HK-2 (cell line): ENCODE data around the gene CACNG4.

ENCODE experiments used
- DNase-seq: peaks from one replicate; pipeline ENCODE4 v3.0.0-alpha.2; 2018; ENCODE audit not compliant: unreplicated experiment

The CACNG4 gene

DNA sequence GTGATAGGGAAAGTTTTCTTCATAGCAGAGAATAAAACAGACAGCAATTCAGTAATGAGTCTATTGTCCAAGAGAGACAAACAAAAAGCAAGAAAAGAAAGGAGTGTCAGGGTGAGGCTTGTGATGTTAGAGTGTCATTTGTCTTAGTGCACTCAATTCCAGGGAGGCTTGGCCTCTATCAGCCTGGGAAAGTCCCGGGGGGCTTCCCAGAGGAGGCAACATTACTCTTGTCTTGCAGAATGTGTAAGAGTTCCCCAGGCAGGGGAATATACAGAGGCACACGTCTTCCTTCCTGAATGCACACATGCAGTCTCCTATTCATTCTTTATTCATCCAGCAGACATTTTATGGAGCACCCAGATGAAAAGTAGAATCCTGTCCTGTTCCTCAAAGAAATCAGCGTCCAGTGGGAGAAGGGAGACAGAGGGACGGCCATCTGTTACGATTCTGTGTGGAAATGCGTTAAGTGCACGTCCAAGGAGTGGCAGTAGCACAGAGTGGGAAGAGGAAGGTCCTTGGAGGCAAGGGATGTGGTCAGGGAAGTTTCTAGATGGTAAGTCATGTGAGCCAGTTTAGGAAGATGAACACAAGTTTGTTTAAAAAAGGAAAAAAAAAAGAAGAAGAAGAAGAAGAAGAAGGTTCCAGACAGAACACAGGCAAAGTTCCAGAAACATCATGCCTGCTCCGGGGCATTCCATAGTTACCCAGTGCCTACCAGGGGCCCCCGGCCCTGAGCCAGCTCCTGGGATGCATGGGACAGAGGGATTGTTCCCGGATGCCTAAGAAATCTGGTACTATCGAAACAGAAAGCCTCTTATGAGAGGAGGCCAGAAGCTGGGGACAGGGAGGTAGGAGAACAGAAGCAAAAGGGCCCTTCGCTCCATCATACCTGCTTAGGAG lies 21.1 kb downstream of the CACNG4 start:
- DNase-seq = no peak

DNA sequence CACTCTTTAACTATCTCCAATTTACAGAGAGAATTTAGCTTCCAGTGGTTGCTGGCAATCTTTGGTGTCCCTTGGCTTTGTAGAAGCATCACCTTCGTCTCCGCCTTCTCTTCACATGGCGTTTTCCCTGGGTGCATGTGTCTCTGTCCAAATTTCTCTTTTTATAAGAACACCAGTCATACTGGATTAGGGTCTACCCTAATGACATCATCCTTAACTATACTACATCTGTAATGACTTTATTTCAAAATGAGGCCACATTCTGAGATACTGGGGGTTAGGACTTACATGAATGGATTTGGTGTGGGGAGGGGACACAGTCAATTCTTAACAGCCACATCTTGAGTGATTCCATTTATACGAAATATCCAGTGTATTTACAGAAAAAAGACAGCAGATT lies 22.2 kb downstream of the CACNG4 start:
- DNase-seq = no peak

DNA sequence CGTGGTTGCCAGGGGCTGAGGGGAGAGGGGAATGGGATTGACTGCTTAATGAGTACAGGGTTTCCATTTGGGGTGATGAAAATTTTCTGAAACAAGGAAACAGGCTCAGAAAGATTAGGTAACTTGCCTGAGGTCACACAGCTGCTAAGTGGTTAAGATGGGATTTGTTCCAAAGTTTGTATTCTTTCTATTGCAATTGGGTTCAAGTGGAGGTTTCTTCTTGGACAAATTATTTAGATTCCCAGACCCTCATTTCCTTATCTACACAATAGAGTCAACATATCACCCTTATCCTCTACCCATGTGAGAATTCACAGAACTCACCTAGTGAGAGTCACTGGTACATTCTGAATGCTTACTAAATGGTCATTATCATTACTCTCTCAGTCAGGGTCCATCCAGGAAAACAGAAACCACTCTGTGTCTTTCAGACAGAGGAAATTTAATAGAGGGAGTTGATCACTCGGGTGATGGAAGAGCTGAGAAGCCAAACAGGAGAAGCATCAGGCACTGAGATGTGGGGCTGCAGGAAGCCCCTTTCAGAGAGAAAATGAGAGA lies 22.6 kb downstream of the CACNG4 start:
- DNase-seq = no peak

DNA sequence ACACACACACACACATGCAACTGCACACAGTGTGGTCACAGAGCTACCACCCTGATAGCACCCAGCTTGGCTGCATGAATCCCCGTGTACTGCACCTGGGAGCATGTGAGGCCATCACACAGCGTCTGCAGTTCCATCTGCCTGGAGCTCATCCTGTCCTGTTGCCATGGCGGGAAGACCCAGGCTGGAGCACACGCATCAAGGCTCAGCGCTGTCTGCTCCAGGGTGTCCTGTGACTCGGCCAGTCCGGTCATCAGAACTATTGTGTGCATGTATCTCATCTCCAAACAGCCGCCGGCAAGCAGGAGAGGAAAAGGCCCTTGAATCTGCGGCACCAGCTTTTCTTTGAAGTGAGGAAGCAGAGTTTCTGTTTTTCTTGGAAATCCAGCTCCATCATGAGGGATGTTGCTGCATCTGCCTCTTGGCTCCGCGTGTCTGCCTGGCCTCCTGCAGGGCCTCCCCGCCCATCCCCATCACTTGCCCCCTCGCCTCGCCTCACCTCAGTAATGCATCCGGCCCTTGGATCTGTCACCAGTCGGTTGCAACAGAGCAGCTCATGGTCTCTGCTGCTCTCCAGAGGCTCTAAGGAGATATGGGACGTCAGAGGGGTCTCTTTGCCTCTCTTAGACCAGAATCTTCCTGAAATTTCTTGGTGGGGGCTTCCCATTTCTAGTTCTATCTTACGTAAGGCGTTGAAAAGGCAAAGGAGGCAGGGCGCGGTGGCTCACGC lies 23.7 kb downstream of the CACNG4 start:
- no peak for DNase-seq

DNA sequence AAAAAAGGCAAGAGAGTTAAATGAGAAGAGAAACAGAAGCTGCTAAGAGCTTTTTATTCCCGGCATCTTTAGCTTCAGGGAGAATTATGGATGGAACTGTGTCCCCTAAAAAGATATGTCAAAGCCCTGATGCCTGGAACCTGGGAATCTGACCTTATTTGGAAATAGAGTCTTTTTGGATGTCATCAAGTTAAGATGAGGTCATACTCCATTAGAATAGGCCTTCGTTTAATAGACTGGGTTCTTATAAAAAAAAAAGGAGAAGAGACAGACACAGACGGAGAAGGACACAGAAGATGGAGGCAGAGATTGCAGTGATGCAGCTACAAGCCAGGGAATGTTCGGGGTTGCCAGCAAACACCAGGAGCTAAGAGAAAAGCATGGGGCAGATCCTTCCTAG lies 24.6 kb downstream of the CACNG4 start:
- DNase-seq = no peak

DNA sequence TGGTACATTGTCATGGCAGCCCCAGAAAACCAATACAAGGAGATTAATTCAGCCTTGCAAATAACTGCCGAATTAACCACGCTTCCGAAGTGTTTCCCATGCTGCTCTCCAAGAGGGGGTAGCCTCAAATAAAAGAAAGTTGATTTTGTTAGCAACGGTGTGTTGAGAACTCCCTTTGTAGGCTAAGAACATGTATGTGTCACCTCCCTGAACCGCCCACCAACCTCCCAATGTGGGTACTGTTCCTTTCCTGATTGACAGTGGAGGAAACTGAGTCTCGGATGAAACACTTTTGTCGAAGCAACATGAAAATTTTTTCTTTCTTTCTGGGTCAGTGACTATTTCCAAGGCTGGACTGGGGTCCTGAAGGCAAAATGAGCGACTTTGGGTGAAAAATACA lies 25.1 kb downstream of the CACNG4 start:
- no peak for DNase-seq

DNA sequence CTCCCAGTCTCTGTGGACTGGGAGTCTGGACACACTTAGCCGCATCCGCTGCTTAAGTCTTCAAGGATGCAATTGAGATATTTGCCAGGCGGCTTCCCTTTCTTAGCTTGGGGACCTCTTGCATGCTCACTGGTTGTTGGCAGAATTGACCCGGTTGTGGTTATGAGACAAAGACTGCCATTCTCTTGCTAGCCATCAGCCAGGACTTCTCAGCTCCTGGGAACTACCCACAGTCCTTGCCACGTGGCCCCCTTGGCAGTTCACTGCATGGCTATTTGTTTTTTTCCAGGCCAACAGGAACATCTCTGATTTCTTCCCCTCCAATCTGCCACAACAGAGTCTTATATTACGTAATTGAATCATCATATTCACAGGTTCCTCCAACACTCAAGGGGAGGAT lies 25.5 kb downstream of the CACNG4 start:
- no peak for DNase-seq

DNA sequence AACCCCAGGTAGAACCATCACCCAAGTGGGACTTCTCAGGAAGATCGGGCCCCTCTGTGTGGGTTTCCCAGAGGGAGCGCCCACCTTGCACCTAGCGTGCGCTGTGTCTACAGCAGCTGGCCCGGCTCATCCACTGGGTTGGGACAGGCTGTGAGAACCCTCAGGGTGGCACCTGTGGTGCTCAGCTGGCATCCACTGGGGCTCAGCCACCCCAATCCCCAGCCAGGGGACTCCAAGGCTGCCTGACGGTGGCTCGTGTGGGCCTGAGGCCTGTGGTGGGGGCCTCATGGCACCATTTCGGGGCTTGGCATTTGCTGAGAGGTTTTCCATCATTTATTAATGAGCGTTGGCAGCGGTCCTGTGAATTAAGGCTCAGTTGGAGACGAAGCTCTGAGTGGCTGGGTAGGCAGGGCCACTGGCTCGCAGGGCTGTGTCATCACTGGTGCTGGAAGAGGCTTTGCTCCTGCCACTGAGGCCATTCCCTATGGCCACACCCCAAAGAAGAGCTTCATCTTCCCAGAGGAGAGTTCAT lies 28.5 kb downstream of the CACNG4 start:
- no peak for DNase-seq

DNA sequence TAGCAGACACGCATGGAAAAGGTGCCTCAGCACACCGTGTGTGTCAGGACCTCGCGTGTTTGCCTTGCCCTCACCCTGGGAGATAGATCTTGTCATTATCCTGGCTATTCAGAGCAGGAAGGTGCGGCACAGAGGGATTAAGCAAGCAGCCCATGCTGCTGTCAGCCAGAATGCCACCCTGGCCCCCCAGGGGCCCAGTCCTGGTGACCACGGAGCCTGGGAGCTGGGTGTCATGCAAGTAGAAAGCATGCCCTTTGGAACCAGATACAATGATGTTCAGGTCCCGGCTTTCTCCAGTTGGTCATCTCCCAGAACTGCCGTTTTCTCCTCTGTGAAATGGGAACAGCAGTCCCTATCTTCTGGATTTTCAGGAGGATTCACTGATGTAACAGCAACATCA lies 29.9 kb downstream of the CACNG4 start:
- no peak for DNase-seq

DNA sequence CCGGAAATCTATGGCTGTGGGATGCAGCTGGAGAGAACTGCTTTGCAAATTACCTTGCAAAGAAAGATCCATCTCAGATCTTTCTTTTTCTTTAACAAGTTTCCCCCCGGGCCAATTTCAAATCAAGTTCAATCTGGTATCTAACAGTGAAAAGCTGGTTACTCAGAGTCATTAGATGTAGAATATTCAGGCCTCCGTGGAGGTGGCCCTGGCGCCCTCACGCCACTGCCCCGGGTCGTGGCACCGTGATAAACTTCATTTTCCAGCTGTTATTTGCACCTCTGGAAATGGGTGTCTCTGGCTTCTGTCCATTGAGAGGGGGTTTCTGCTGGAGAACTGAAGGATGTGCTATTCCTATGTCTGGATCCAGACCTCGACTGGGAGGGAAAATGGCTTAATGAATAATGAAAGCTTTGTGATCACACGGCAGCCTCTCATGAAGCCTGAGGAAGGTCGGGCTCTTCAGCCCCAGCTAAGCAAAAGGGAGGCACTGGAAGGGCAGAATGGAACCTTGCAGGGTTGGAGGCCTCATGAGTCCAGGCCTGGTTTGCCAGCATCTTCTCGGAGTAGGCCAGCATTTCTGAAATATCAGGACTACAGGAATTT lies 30.5 kb downstream of the CACNG4 start:
- DNase-seq = no peak

DNA sequence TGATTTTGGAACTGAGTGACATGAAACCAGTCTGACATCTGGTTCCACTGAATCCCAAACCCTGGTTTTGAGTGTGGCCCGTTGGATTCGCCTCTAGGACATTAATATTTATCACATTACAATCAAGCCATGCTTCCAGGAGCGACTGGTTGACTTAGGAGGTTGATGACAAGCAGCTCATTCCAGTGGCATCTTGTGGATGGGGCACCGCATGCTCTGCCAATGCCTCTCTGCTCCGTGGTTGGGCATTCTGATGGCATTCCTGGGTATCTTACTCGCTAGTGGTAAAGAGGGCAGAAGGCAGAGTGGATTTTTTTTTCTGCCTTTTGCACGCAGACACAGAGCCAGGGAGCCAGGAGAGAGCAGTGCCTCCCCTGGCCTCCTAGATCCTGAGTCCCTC lies 31.4 kb downstream of the CACNG4 start:
- DNase-seq = no peak

DNA sequence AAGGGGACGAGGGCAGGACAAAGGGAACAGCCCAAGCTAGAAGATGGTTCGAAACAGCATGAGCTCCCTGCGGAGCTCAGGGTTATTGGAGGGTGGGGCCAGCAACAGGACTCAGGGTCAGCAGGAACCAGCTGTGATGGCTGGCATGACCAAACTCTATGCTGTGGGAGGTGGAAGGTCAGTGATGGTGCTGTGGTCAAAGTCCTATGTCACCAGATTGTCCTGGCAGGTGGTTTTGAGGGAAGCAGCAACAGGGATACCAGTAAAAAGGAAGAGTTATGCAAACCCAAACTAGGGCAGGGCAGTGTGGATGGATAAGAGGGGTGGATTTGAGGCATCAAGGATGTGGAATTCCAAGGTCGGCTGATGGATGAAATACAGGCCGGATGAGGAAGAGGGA lies 32.4 kb downstream of the CACNG4 start:
- no peak for DNase-seq

DNA sequence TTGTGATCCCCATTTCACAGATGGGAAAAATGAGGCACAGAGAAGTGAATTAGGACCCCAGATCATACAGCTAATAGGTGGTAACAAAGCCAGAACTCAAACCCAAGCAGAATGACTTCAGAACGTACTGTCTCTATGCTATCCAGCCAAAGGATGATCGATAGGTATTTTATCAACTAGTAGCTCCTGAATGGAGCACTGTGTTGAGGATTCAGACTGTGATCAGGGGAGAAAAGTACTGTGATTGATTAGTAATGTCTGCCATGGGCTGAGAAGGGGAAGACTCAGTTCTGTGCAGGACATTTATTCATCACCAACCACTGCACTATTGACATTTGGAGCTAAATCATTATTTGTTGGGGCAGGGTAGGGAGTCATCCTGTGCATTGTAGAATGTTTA lies 38.7 kb downstream of the CACNG4 start:
- DNase-seq = no peak

DNA sequence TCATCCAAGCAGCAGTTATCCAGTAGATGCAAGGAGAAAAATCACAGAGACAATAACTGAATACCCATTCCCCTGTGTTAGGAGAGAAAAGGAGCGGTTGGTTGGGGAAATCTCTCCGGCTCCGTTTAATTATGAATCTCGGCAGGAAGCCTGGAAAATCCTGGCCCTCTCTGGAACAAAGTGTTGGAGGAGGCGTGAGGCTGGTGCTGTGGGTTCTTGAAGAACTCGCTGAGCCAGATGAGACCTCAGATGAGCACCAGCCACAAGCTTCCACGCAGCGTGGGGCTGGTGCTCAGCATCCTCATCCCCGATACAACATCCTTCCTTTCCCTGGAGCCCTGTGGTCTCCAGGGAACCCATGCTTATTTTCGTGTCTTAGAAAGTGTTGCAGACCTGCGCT lies 39.7 kb downstream of the CACNG4 start:
- DNase-seq = no peak

DNA sequence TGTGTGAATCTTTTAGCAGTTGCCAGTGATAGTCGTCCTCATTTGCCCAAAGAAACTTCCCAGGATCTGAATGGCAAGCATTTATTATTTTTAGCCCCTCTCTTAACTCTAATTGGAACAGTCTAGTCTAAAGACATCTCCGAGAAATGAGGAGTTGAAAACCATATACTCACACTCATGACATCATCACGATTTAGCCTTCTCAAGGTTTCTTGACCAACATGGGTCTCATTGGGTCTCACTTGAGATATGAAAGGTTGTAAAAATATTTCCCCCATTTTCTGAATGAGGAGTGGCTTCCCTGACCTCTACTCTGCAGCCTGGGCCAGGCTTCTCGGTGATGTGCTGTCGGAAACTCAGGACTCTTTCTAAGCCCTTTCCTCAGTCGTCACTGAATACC lies 42.8 kb downstream of the CACNG4 start:
- DNase-seq = no peak

DNA sequence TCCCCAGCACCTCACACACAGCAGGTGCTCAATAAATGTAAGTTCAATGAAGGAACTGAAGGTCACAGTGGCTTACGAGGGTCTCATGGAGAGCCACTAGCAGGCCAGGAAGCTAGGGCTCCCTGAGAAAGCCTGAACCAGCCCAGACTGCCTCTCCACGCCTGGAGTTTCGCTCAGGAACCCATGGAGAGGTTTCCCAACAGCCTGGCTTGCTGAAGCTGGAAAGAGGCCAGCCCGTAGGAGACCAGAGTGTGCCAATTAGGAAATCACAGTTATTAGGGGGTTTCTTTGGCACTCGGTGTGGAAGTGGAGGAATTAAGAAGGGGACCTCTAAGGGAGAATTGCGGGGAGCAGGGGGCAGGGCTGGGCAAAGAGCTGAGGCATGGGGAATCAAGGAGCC lies 43.6 kb downstream of the CACNG4 start:
- no peak for DNase-seq

DNA sequence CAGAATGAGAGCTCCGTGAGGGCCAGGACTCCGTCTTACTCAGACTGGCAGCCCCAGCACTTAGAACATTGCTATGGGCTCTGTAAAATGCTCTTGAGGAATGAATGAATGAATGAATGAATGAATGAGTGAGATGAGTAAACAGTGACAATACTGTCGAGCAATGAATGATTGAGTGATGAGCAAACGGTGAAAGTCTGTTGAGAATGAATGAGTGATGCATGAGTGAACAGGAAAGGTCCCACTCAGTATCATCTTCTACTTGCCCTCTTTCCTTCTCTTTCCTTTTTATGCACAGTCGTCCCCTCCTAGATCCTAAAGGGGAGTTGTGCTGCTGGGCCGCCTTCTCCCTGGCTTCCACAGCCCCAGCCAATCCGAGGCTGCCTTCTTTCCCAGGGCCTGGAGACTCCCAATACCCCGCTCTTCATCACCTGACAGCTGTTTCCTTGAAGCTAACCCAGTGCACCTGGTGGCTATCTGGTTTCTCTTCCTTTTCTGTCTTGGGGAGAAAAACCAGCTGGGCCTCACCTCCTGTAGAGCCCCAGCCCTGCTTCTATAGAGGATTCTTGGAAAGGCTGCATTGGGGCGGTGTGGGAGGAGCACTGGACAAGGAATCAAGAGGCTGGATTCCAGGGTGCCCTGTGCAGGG lies 47.1 kb downstream of the CACNG4 start:
- DNase-seq = no peak

DNA sequence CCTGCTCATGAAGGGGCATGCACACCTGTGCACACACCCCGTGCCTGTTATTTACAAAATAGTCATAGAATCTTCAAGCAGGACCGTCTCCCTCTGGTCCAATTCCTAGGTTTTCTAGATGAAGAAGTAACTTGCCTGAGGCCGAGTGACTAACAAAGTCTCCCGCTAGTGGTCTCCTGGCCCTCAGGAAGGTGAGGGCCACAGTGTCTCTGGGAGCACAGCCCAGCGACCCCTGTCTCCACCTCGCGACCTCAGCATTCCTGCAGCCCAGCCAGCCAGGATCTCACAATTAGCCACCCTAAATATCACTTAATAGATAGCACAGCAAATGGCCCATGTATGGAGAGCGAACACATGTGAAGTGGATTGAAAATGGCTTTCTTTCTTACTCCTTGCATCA lies 49.4 kb downstream of the CACNG4 start:
- no peak for DNase-seq

DNA sequence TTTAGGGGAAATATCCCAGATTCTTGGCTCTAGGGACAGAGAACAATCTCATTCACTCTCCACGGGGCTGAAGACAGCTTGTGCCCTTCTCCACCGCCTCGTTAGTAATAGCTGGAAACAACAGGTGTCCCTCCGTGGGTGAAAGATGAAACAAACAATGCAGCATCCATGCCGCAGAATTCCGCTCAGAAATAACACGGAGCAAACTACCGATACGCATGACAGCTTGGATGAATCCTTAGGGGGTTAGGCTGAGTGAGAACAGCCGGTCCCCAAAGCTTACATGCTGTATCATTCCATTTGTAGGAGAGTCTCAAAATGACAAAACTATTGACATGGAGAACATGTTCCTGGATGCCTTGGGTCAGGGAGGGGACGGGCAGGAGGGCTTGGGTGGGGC lies 50.5 kb downstream of the CACNG4 start:
- DNase-seq = no peak

DNA sequence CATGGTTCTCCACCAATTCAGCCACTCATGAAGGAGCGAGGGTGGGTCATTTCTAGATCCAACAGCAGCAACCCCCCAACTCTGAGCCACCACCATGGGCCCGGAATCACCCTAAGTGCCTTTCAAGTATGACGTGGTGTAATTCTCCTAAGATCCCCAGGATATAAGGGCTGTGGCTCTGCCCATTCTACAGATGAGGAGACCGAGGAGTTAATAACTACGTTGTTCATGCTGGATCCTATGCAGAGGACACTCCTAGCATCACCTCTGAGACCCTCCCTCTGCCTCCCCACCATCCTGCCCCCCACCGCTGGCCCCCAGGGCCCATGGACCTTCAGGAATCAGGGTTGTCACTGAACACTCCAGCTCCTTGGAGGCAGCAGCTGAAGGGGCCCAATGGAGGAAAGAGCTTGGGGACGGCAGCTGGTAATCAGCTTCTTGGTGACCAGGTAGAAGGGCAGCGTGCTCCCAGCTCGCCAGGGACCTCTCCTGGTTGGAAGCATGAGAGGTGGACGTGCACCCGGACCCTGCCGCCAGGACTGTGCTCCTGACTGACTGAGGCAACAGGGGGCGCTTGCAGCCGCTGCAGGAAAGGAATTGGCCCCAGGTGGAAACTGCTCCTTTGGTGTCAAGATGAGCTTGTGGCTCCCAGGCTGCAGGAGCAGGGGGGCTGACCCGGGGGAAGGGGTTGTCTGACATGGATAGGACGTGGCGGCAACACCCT lies 51.7 kb downstream of the CACNG4 start:
- no peak for DNase-seq

DNA sequence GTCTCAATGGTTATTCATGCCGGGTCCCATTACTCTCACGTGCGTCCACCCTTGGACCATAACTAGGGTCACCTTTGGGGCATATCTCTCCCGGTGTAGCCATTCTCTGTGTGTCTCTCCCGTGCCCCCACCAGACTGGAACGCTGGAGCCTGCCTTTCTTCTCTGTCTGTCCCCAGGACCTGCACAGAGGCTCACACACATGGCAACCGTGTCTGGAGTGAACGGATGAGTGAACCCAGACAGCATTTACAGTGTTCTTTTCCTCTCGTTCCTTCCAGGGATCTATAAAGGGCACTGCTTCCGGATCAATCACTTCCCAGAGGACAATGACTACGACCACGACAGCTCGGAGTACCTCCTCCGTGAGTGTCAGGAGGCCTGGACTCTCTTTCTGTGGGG lies 53.4 kb downstream of the CACNG4 start:
- no peak for DNase-seq
